HG02798 (cell line): ENCODE measurements around the gene BCAP31.

Experiments
- ATAC-seq: cut with Tn5 transposase; IDR thresholded peaks from one replicate; pipeline ENCODE4 v1.9.1; 2021; ENCODE audit warnings: mild to moderate bottlenecking; ENCODE audit not compliant: unreplicated experiment, poor library complexity

Gene BCAP31

GRCh38 chrX:153724252-153725038 lies at the start of gene BCAP31, which contains the start of gene ABCD1:
Gene BCAP31 (minus strand): TSS chrX:153724387. CDS start chrX:153723244, 1,143 bp downstream.
Gene ABCD1 (plus strand): TSS chrX:153724856. CDS start chrX:153725267, 411 bp downstream.
- peak; percentile 74 for ATAC-seq

- ATAC-seq: no peak
Observed at GRCh38 chrX:153773218-153773611, 49.0 kb upstream of the BCAP31 start.

GRCh38 chrX:153772316-153773217 lies 48.4 kb upstream of the BCAP31 start:
- no peak for ATAC-seq

DNA sequence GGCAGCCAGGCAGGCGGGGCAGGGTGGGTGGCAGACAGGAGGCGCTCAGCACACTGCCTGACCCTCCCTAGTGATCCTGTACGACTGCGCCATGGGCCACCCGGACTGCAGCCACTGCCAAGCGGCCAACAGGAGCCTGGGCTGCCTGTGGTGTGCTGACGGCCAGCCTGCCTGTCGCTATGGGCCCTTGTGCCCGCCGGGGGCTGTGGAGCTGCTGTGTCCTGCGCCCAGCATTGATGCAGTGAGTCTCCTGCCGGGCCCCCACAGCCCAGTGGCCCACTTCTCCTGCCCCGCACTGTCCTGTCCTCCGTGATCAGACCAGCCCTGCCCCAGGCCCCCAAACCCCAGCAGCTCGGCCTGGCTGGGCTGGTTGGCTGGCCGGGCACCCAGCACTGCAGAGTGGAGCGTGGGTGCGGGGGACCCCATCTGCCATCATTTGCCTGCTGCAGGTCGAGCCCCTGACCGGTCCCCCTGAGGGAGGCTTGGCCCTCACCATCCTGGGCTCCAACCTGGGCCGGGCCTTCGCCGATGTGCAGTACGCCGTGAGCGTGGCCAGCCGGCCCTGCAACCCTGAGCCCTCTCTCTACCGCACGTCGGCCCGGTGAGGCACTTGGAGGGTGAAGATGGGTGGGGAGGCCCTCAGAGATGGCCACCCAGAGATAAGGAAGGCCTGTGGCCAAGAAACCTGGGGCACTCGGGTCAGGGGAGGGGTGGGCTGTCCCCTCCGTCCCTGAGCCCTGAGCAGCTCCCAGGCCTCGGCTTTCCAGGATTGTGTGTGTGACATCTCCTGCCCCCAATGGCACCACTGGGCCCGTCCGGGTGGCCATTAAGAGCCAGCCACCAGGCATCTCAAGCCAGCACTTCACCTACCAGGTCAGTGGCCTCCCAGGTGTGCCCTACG lies 47.5 kb upstream of the BCAP31 start:
- ATAC-seq: no peak

DNA sequence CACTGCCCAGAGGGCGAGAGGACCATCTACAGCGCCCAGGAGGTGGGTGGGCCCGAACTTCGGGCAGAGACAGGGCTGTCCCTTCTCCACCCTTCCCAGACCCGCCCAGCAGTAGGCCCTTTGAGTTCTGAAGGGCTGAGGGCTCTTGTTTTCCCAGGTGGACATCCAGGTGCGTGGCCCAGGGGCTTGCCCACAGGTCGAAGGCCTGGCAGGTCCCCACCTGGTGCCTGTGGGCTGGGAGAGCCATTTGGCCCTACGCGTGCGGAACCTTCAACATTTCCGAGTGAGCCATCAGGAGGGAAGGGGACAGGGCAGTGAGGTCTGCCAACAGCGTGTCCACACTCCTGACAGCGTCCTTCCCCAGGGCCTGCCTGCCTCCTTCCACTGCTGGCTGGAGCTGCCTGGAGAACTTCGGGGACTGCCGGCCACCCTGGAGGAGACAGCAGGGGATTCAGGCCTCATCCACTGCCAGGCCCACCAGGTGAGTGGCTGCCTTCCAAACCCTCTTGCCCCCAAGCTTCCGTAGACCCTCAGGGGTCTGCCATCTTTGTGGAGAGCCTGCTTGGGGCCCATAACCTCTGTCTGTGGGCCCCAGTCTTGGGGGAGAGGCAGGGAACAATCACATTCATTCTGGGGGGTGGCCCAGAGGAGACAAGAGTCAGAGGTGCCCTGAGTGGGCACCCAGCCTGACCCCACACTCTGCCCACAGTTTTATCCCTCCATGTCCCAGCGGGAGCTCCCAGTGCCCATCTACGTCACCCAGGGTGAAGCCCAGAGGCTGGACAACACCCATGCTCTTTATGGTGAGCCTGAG lies 46.6 kb upstream of the BCAP31 start:
- no peak for ATAC-seq

- ATAC-seq: no peak
Observed at GRCh38 chrX:153769865-153770600, 45.8 kb upstream of the BCAP31 start.

GRCh38 chrX:153769158-153769864 lies 45.1 kb upstream of the BCAP31 start:
- ATAC-seq: no peak

GRCh38 chrX:153768311-153769157 lies 44.3 kb upstream of the BCAP31 start:
- no peak for ATAC-seq

GRCh38 chrX:153767674-153768055 lies 43.5 kb upstream of the BCAP31 start:
- no peak for ATAC-seq

DNA sequence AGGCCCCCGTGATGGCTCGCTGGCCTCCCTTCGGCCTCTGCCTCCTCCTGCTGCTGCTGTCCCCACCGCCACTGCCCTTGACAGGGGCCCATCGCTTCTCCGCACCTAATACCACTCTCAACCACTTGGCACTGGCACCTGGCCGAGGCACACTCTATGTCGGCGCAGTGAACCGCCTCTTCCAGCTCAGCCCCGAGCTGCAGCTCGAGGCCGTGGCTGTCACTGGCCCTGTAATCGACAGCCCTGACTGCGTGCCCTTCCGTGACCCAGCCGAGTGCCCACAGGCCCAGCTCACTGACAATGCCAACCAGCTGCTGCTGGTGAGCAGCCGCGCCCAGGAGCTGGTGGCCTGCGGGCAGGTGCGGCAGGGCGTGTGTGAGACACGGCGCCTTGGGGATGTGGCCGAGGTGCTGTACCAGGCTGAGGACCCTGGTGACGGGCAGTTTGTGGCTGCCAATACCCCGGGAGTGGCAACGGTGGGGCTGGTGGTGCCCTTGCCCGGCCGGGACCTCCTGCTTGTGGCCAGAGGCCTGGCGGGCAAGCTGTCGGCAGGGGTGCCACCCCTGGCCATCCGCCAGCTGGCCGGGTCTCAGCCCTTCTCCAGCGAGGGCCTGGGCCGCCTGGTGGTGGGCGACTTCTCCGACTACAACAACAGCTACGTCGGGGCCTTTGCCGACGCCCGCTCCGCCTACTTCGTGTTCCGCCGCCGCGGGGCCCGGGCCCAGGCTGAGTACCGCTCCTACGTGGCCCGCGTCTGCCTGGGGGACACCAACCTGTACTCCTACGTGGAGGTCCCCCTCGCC lies 42.9 kb upstream of the BCAP31 start:
- ATAC-seq: no peak

- ATAC-seq: no peak
Observed at GRCh38 chrX:153766098-153766817, 42.1 kb upstream of the BCAP31 start.

- no peak for ATAC-seq
Observed at GRCh38 chrX:153765138-153766079, 41.2 kb upstream of the BCAP31 start.

GRCh38 chrX:153764786-153765137 lies 40.6 kb upstream of the BCAP31 start:
- no peak for ATAC-seq

GRCh38 chrX:153763989-153764755 lies 40.0 kb upstream of the BCAP31 start, which contains the start of gene PLXNB3:
Gene PLXNB3 (plus strand): TSS chrX:153764249. CDS start chrX:153765536, 1,287 bp downstream.
- peak; percentile 71 for ATAC-seq
